ENCODE results near the gene MAPK9. TPM values are rescaled to one million over a fixed set of nuclear protein-coding genes. Genes with fewer than 3 reads are reported as not detected.

Gene MAPK9
- total RNA-seq, 1 experiment from 2014 or later, result 38.6 TPM

- no peak for DNase-seq
Measured at GRCh38 chr5:180302256-180302655, 10.4 kb upstream of the MAPK9 start.

More at GRCh38 chr5:180302256-180302655, 10.4 kb upstream of the MAPK9 start:
- Histone ChIP-seq H4K20me1 (ENCODE audit: control insufficient read depth, insufficient read depth, insufficient read length) (peaks cover 3% of the 10 kb centered on the region), H3K56ac (ENCODE audit: insufficient read length, low read depth, low read length) (no peak overlapping the region), H2AK5ac (ENCODE audit: insufficient read length, low read length) (no peak overlapping the region), H2BK5ac (ENCODE audit: insufficient read length, low read length) (no peak overlapping the region), H3K79me1 (ENCODE audit: insufficient read depth, low read depth, low read length, poor library complexity, severe bottlenecking) (no peaks in the 10 kb centered on the region), H4K8ac (replicated peaks; ENCODE audit: insufficient read length, low read depth, low read length) (no peak overlapping the region), H2BK120ac (ENCODE audit: low read depth, low read length, poor library complexity, severe bottlenecking) (no peak overlapping the region), H3K4me2 (ENCODE audit: insufficient read depth, insufficient read length, low read length) (no peak overlapping the region), H3K9me3 (ENCODE audit: control insufficient read depth, low read depth, low read length) (no peaks in the 10 kb centered on the region), H3K18ac (ENCODE audit: insufficient read length, low read depth, low read length) (no peak overlapping the region), H3K27me3 (ENCODE audit: insufficient read depth, low read length) (no peaks in the 10 kb centered on the region), H4K5ac (ENCODE audit: insufficient read length, low read depth, low read length) (no peak overlapping the region), H2BK15ac (ENCODE audit: low read depth, low read length) (no peak overlapping the region), H4K91ac (ENCODE audit: insufficient read length, low read depth, low read length) (no peak overlapping the region), H3K23me2 (ENCODE audit: insufficient read length, low read depth, low read length, poor library complexity, severe bottlenecking) (no peaks in the 10 kb centered on the region), H3K4me1 (ENCODE audit: insufficient read depth, low read length) (no peaks in the 10 kb centered on the region), H3K23ac (ENCODE audit: insufficient read length, low read depth, low read length) (no peak overlapping the region), H3K14ac (ENCODE audit: insufficient read depth, low read length) (no peak overlapping the region), H3T11ph (ENCODE audit: low read length) (no peak overlapping the region), H3K4ac (ENCODE audit: low read depth, low read length) (no peak overlapping the region), H3K79me2 (ENCODE audit: insufficient read depth, low read length) (no peaks in the 10 kb centered on the region), H2BK12ac (ENCODE audit: insufficient read length, low read depth, low read length) (no peak overlapping the region), H2BK20ac (ENCODE audit: low read depth, low read length, poor library complexity, severe bottlenecking) (no peak overlapping the region), H3K27ac (ENCODE audit: insufficient read length, low read depth, low read length) (no peak overlapping the region), H3K9ac (ENCODE audit: extremely low read depth, insufficient read length, low read length) (no peak overlapping the region), H2AFZ (ENCODE audit: low read length) (no peak overlapping the region)
- TF ChIP-seq CTCF (conservative IDR thresholded peaks at IDR 0.05), result no peak
- H3K4me3 Mint-ChIP-seq, result no peak overlapping the region
- H3K4me1 Mint-ChIP-seq, result peaks cover 0 to 2% of the 10 kb centered on the region in 2 experiments; a peak in 1 of 4 replicates
- H3K9me3 Mint-ChIP-seq, result no peaks in the 10 kb centered on the region
- no peak overlapping the region for H3K27ac Mint-ChIP-seq
- no peaks in the 10 kb centered on the region for H3K27me3 Mint-ChIP-seq (ENCODE audit: low read depth)
- no CpG with 5 or more reads among the region's 10 CpGs for WGBS (ENCODE audit: extremely low coverage, insufficient read length, low lambda C conversion rate)
- peaks cover 53 to 63% (median 60%) of the 10 kb centered on the region in 3 experiments for H3K36me3 Mint-ChIP-seq (ENCODE audit: insufficient read depth in 1 of 3, low read depth in 3 of 3)

All from H9 (cell line).